Bronchial epithelial cell (primary cell): Measurements from ENCODE around the gene AIP. TPM values are rescaled to one million over a fixed set of nuclear protein-coding genes. Genes with fewer than 3 reads are reported as not detected.
A peak's percentile ranks its signal among the peaks of the same experiment; 100 is the strongest.

Source experiments
- DNase-seq: peaks from one replicate; pipeline ENCODE4 v3.0.0-alpha.2; 2010; ENCODE audit warnings: low read depth
- FAIRE-seq: peaks from 2 replicates; lab custom pipeline; 2011; peaks lifted over from hg19 to GRCh38; lab: Jason Lieb, UNC
- H3K27me3 ChIP-seq: 2 replicates; pipeline ENCODE4 v1.5.1; 2011; ENCODE audit warnings: low read length; ENCODE audit not compliant: control insufficient read depth, insufficient read depth
- H3K36me3 ChIP-seq: 2 replicates; pipeline ENCODE4 v1.5.1; 2011; ENCODE audit warnings: low read length; ENCODE audit not compliant: control insufficient read depth, insufficient read depth
- H3K4me3 ChIP-seq: 2 replicates; pipeline ENCODE4 v1.5.1; 2011; ENCODE audit warnings: mild to moderate bottlenecking, low read depth, low read length, control low read depth
- total RNA-seq: library from RNA; depleted of rRNA; stranded (reverse); fragments of >200 nt; gene quantifications from 2 replicates; pipeline ENCODE4 v1.2.1, GENCODE V29; 2014
- TF ChIP-seq, protein P1 (sequence below): IDR thresholded peaks from 2 replicates; pipeline ENCODE4 v1.5.1; 2011; ENCODE audit warnings: mild to moderate bottlenecking, moderate library complexity, low read length, control low read depth, inconsistent platforms; ENCODE audit not compliant: insufficient read depth, severe bottlenecking

The AIP gene
- total RNA-seq, 1 donor from 2014 or later, result 85.3 TPM

DNA sequence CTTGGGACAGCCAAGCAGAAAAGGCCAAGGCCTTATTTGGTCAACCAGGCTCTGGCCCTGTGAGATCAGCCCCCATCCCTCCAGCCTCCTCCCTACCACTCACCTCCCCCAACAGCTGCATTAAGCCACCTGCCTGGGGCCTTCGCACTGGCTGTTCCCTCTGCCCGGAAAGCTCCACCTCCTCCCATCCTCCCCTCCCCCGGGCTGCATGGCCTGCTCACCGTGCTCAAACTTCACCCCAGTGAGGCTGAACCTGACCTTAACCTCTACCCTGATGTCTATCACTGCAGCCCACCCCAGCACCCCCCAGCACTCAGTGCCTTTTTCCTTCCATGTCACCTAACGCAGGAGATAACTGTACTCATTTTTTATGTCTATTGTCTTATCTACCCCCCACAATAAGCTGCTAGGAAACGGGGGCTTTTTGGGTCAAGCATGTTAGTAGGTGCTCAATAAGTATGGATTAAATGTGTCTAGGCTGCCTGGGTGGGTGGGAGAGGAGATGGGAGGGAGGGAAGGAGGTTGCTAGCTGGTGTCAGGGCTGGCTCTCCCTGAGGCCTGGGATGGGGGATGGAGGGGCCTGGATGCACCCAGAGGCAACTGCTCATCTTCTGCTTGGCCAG, 46.3 kb upstream of the AIP start:
- DNase-seq (no peak), FAIRE-seq (no peak)
- H3K4me3 ChIP-seq, result no peak overlapping the region
- TF ChIP-seq, protein P1, sequence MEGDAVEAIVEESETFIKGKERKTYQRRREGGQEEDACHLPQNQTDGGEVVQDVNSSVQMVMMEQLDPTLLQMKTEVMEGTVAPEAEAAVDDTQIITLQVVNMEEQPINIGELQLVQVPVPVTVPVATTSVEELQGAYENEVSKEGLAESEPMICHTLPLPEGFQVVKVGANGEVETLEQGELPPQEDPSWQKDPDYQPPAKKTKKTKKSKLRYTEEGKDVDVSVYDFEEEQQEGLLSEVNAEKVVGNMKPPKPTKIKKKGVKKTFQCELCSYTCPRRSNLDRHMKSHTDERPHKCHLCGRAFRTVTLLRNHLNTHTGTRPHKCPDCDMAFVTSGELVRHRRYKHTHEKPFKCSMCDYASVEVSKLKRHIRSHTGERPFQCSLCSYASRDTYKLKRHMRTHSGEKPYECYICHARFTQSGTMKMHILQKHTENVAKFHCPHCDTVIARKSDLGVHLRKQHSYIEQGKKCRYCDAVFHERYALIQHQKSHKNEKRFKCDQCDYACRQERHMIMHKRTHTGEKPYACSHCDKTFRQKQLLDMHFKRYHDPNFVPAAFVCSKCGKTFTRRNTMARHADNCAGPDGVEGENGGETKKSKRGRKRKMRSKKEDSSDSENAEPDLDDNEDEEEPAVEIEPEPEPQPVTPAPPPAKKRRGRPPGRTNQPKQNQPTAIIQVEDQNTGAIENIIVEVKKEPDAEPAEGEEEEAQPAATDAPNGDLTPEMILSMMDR, result no peak
- no peaks in the 10 kb centered on the region for H3K27me3 ChIP-seq
- H3K36me3 ChIP-seq, result peaks cover 36% of the 10 kb centered on the region

DNA sequence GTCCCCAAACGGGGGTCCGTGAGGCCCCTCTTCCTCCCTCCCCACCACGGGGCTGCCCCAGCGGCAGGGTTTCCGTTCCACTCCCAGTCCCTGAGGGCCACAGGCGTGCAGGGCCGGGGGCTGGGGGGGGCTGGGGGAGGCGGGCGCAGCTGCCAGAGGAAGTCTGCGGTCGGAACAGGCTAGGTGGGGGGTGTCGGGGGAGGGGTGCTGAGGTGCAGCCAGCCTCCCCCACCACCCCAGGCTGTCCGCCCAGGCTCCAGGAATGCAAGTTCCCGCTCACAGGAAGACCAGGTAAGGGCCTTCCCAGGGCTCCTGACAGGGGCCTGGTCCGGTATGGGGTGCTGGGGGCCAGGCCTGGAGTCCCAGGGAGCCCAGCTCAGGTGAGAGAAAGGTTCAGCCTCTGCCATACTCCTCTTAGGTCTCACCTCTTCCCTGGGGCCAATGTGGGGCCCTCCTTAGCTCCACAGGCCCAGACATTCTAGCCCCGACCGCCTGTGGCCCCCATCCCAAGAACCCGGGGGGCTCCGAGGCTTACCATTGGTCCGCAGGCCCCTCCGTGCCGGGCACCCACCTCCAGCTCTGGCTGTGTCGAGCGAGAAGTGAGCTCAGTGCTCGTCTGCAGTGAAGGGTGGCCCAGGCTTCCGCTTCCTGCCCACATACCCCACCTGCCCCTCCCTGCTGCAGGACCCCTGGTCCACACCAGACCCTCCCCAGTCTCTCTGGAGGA, 45.6 kb upstream of the AIP start, which contains the start of gene PTPRCAP:
Gene PTPRCAP (minus strand): TSS at position 601 of the 727 bp plus-strand sequence. CDS start 63 bp downstream, at position 538.
- TF ChIP-seq, protein P1, result no peak
- Histone ChIP-seq H3K36me3 (peaks cover 40% of the 10 kb centered on the region), H3K27me3 (no peaks in the 10 kb centered on the region), H3K4me3 (no peak within 1 kb of the TSS)
- FAIRE-seq (no peak), DNase-seq (no peak)

DNA sequence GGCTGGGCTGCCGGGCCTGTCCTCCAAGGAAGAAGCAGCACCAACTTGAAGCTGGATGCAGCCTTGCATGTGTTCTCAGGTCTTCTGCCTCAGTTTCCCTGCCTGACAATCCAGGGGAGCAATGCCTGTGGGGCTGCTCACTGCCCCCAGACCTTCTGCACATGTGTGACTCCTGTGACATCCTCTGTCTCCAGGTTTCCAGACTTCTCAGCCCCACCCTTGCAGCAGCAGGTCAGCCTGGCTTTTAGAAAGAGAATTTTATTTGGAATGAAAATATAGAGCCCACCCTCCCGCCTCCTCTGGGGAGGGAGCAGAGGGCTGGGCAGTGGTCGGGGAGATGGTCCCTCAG, 45.0 kb upstream of the AIP start:
- FAIRE-seq, result no peak
- no peak for DNase-seq
- TF ChIP-seq, protein P1, result no peak
- Histone ChIP-seq H3K4me3 (no peak overlapping the region), H3K27me3 (no peaks in the 10 kb centered on the region), H3K36me3 (peaks cover 35% of the 10 kb centered on the region)

DNA sequence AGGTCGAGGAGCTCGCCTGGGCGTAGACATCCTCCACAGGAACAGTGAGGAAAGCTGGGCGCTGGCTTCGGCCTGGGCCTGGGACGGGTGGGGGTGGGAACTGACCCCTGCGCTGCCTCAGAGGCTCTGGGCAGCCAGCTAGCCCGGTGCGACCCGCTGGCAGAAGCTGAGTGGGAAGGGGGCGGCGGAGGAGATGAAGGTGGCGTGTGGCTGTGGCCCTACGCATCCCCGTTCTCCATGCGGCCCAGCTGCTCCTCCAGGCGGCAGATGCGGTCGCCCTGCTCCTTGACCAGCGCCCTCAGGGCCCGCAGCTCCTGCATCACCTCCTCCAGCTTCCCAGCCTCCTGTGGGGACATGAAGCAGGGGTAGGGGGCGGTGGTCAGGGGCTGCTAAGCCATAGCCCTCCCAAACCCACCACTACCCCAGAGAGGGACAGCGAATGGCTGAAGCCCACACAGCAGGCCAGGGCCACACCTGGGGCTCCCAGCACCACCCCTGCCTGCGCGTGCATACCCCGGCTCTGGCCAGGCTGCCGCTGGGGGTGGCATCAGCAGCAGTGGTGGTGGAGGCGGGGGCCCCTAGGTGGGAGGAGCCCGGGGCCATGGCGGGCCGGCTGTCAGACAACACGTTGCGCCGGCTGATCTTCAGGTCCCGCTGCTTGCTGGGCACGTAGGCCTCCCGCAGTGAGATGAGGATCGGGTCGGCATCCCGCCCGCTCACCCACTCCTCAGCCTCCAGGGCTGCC, 44.5 kb upstream of the AIP start:
- Histone ChIP-seq H3K4me3 (no peak overlapping the region), H3K36me3 (peaks cover 31% of the 10 kb centered on the region), H3K27me3 (no peaks in the 10 kb centered on the region)
- DNase-seq (no peak), FAIRE-seq (no peak)
- TF ChIP-seq, protein P1, result no peak

DNA sequence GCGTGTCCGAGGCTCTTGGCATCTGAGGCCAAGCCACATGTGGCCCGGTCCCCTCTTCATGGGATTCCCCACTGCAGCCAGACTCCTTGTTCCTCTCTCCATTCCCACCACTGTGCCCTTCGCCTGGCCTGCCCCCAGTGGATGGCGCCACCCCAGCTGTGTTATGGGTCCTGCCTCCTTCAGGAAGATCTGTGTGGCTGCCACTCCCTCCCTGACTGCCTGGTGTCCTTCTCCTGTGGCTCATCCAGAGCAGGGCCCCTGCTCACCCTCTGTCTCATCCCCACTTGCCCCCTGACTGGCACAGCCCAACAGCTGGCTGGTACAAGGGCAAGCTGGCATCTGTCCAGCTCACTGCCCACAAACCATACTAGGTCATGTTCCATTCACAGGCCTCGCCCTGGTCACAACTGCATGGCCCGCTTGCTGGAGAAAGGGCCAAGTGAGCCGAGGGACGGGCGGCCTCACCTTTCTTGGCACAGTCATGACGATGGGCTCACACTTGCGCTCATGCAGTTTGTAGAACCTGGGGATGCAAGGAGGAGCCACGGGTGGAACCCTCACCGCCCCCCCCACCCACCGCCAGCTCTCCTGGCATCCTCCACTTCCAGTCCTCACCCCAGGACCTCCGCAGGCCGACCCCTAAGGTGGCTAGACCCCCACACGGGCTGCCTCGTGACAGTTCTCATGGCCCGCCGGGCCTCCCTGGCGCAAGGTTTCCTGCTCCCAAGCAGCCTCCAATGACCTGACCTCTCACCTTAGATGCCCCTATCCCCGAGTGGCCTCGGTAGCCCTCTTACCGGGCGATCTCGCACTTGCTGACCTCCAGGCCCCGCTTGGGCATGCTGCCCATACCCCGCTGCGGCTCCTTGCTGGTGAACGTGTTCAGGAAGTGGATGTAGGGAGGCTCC, 43.3 kb upstream of the AIP start:
- TF ChIP-seq, protein P1, result peak; percentile 47
- DNase-seq, result peak; percentile 20
- H3K27me3 ChIP-seq, result no peaks in the 10 kb centered on the region
- H3K36me3 ChIP-seq, result peaks cover 21% of the 10 kb centered on the region
- FAIRE-seq, result no peak
- H3K4me3 ChIP-seq, result no peak overlapping the region
